ENCODE results near the gene ADCY1. TPM values are rescaled to one million over a fixed set of nuclear protein-coding genes. Genes with fewer than 3 reads are reported as not detected.

ADCY1 gene
- total and polyA plus RNA-seq, 2 experiments from 2014 or later = 15.6 to 22.9 TPM

DNA sequence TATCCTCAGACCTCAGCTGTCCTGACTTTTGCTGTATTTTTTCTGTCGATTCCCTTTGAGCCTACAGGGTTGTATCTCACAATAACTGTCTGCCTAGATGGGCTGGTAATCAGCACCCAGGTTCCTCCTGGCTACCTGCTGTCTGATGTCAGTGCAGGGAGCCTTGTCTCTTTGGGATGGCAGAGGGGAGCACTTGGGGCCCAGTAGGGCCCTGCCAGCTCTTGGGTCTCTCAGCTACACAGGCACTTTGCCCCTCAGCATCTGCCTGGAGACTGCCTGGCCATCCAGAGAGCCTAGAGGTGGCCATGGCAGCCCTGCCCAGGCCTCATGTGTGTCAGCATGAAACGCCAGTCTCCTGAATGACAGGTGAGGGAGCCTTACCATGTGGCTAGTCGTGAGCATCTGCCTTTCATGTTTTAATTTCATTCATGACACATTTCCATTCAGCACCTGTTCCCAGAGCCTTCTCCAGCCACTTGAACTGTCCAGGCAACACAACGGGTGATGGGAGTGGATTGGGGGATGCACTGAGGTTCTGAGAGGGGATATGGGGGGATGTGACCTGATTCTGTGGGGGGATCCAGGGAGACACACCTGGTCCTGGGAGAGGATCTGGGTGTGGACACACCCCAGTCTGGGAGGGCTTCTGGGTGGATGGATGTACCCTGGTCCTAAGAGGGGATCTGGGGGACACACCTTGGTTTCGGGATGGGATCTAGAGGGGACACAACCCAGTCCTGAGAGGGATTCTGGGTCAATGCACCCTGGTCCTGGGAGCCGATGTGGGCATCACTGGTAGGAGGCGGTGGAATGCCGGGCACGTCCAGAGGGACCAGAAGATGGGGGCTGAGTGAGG lies 21.9 kb downstream of the ADCY1 start:
- no peaks in the 10 kb centered on the region for H3K36me3 ChIP-seq
- TF ChIP-seq, protein P1, sequence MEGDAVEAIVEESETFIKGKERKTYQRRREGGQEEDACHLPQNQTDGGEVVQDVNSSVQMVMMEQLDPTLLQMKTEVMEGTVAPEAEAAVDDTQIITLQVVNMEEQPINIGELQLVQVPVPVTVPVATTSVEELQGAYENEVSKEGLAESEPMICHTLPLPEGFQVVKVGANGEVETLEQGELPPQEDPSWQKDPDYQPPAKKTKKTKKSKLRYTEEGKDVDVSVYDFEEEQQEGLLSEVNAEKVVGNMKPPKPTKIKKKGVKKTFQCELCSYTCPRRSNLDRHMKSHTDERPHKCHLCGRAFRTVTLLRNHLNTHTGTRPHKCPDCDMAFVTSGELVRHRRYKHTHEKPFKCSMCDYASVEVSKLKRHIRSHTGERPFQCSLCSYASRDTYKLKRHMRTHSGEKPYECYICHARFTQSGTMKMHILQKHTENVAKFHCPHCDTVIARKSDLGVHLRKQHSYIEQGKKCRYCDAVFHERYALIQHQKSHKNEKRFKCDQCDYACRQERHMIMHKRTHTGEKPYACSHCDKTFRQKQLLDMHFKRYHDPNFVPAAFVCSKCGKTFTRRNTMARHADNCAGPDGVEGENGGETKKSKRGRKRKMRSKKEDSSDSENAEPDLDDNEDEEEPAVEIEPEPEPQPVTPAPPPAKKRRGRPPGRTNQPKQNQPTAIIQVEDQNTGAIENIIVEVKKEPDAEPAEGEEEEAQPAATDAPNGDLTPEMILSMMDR (IDR thresholded peaks at IDR 0.05; ENCODE audit: low read depth, low read length) = no peak
- DNase-seq (ENCODE audit: low read depth in 1 of 2, low spot score in 1 of 2) = no peak
- no peak overlapping the region for H3K4me3 ChIP-seq
- H3K4me1 ChIP-seq (ENCODE audit: low read depth) = peaks cover 15% of the 10 kb centered on the region
- H3K9me3 ChIP-seq (ENCODE audit: low read depth) = no peaks in the 10 kb centered on the region
- no peak overlapping the region for H3K27ac ChIP-seq
- no peaks in the 10 kb centered on the region for H3K27me3 ChIP-seq

- TF ChIP-seq, protein P1 (IDR thresholded peaks at IDR 0.05; ENCODE audit: low read depth, low read length) = no peak
- Histone ChIP-seq H3K9me3 (ENCODE audit: low read depth) (no peaks in the 10 kb centered on the region), H3K27ac (no peak overlapping the region), H3K36me3 (no peaks in the 10 kb centered on the region), H3K4me1 (ENCODE audit: low read depth) (peaks cover 15% of the 10 kb centered on the region), H3K4me3 (no peak overlapping the region), H3K27me3 (no peaks in the 10 kb centered on the region)
- DNase-seq (ENCODE audit: low read depth in 1 of 2, low spot score in 1 of 2) = no peak
Measured at GRCh38 chr7:45596665-45597095, 22.5 kb downstream of the ADCY1 start.

DNA sequence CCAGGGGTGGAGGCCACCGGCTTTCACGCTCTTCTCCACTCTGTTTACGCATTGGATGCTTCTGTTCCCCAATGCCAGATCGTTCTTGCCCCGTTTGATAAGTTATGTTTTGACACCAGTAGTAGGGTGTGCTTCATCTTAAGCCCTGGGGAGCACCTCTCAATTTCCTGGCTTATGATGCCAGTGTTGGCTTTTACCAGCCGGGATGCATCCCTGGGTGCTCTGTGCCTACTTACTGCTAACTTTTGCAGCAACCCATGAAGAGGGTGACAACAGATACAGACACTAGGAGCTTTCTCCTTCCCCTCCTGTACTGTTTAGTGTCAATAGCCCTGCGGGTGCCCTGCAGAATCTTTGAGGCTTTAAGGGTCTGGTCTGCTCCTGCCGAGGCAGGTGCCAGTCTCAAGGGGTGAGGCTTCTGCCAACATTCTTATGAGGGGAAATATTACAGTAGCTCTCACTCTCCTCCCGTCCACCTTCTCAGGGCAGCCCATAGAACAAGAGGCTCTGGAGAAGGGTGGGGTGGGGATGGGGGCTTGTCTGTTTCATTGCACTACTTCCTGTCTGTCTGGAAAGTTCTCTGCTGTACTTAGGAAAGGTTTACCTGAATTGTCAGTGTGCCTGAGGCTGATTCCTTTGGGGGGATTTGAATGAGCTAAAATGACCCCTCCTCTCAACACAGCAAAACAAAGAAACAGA lies 23.3 kb downstream of the ADCY1 start:
- TF ChIP-seq, protein P1 (IDR thresholded peaks at IDR 0.05; ENCODE audit: low read depth, low read length) = no peak
- Histone ChIP-seq H3K4me1 (ENCODE audit: low read depth) (peaks cover 15% of the 10 kb centered on the region), H3K27me3 (no peaks in the 10 kb centered on the region), H3K4me3 (no peak overlapping the region), H3K9me3 (ENCODE audit: low read depth) (no peaks in the 10 kb centered on the region), H3K36me3 (no peaks in the 10 kb centered on the region), H3K27ac (no peak overlapping the region)
- DNase-seq (ENCODE audit: low read depth in 1 of 2, low spot score in 1 of 2) = no peak

DNA sequence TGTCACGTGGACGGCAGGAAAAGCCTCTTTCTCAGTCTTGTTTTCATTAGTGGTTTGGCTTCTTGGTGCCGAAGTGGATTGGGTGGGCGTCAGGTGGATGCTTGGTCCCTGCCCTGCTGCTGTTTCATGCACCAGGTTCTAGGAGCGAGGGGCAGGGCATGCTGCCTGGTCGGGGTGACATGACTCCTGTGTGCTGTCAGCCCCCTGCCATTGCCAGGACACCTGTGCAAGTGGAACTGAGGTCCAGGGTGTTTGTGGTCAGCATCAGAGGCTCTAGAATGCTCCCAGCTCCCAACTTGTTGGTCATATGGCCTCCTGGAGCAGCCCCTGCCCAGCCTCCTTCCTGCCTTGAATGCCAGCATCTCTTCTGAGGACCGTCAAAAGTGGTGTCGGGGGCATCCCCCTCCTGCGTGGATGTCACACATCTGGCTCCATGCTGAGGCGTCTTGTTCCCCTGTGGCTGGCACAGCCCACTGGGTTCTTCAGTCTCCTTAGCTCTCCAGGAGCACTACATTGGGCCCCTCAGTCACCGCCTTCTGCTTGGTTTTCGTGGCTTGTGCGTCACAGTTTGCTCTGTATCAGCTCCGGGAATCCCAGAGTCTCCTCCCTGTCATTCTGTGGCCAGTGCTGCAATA lies 24.8 kb downstream of the ADCY1 start:
- Histone ChIP-seq H3K9me3 (ENCODE audit: low read depth) (no peaks in the 10 kb centered on the region), H3K36me3 (peaks cover 3% of the 10 kb centered on the region), H3K4me1 (ENCODE audit: low read depth) (peaks cover 15% of the 10 kb centered on the region), H3K27me3 (no peaks in the 10 kb centered on the region), H3K27ac (no peak overlapping the region), H3K4me3 (no peak overlapping the region)
- TF ChIP-seq, protein P1 (IDR thresholded peaks at IDR 0.05; ENCODE audit: low read depth, low read length) = no peak
- no peak for DNase-seq (ENCODE audit: low read depth in 1 of 2, low spot score in 1 of 2)

DNA sequence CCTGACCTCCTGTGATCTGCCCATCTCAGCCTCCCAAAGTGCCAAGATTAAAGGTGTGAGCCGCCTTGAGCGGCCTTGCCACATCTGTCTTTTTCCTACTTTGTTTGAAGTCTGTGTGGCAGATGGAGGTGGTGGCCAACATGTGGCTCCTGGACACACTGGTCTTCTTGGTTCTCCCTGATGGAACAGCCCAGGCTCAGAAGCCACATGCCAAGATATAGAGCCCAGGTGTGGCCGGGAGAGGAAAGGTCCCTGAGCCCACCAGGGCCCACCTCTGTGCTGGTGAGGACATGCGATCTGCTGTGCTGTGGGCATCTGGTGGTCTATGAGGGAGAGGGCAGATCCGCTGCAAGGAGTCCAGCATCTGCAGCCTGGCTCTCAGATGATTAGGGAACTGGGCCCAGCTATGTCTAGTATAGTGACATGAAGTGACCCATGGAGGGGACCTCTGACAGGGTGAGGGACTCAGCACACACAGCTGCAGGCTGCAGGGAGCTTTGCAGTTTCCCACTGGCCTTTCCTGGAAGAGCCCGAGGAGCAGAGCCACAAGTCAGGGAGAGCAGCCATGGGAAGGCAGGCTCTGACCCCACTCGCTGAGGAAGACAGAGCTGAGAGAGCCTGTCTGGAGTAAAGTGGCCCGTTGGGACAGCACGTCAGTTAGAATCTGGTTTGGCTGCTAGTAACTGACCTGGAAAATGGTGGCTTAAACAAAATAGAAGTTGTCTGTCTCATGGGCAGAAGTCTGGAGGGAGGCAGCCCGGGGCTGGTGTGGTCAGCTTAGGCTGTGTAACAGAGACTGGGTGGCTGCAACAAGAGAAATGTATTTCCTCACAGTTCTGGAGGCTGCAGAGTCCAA lies 25.9 kb downstream of the ADCY1 start:
- no peak overlapping the region for H3K27ac ChIP-seq
- no peaks in the 10 kb centered on the region for H3K27me3 ChIP-seq
- DNase-seq (ENCODE audit: low read depth in 1 of 2, low spot score in 1 of 2) = no peak
- no peaks in the 10 kb centered on the region for H3K9me3 ChIP-seq (ENCODE audit: low read depth)
- TF ChIP-seq, protein P1 (IDR thresholded peaks at IDR 0.05; ENCODE audit: low read depth, low read length) = no peak
- H3K36me3 ChIP-seq = peaks cover 3% of the 10 kb centered on the region
- H3K4me1 ChIP-seq (ENCODE audit: low read depth) = peaks cover 15% of the 10 kb centered on the region
- H3K4me3 ChIP-seq = no peak overlapping the region

Data from cardiac muscle cell (in vitro differentiated cells and primary cell).